ENCODE data around the gene TDRD7.

TDRD7 gene

DNA sequence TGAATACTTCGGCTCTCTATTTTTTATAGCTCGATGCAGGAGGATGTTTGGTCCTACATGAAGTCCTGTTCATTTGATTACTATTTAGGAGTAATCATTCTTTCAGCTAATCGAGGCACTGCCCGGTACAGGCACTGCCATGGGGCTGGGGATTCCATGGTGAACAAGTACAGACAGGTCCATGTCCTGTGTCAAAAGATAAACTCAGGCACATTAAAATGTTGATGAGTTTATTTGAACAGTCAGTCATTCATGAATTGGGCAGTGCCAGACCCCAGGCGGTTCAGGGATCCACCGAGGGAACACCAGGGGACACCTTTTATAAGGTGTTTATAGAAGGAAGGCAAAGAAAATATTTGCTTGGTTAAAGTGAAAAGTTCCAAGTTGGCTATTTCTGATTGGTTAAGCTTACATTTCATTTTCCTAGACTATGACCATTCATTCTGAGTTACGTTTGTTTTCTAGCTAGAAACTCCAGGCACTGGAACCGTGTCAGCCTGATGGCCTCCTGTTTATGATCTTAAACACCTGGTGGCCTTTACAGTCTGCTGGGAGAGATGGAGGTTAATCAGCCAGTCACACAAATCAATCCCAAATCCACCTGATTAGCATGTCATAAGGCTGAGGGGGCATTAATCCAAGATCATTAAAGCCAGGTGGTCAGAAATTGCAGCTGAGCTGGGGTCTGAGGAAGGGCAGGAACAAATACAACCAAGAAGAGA, 47.0 kb upstream of the TDRD7 start:
- TF ChIP-seq TEAD4 (IDR thresholded peaks at IDR 0.05) = no peak
- TF ChIP-seq, protein P1, sequence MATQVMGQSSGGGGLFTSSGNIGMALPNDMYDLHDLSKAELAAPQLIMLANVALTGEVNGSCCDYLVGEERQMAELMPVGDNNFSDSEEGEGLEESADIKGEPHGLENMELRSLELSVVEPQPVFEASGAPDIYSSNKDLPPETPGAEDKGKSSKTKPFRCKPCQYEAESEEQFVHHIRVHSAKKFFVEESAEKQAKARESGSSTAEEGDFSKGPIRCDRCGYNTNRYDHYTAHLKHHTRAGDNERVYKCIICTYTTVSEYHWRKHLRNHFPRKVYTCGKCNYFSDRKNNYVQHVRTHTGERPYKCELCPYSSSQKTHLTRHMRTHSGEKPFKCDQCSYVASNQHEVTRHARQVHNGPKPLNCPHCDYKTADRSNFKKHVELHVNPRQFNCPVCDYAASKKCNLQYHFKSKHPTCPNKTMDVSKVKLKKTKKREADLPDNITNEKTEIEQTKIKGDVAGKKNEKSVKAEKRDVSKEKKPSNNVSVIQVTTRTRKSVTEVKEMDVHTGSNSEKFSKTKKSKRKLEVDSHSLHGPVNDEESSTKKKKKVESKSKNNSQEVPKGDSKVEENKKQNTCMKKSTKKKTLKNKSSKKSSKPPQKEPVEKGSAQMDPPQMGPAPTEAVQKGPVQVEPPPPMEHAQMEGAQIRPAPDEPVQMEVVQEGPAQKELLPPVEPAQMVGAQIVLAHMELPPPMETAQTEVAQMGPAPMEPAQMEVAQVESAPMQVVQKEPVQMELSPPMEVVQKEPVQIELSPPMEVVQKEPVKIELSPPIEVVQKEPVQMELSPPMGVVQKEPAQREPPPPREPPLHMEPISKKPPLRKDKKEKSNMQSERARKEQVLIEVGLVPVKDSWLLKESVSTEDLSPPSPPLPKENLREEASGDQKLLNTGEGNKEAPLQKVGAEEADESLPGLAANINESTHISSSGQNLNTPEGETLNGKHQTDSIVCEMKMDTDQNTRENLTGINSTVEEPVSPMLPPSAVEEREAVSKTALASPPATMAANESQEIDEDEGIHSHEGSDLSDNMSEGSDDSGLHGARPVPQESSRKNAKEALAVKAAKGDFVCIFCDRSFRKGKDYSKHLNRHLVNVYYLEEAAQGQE (IDR thresholded peaks at IDR 0.05; ENCODE audit: low read depth) = no peak
- TF ChIP-seq, protein P2, sequence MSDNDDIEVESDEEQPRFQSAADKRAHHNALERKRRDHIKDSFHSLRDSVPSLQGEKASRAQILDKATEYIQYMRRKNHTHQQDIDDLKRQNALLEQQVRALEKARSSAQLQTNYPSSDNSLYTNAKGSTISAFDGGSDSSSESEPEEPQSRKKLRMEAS (IDR thresholded peaks at IDR 0.05) = no peak
- TF ChIP-seq TCF12 (IDR thresholded peaks at IDR 0.05; ENCODE audit: low read depth) = no peak
- TF ChIP-seq YY1 (IDR thresholded peaks at IDR 0.05; ENCODE audit: low read depth) = no peak
- TF ChIP-seq EP300 (IDR thresholded peaks at IDR 0.05; ENCODE audit: borderline replicate concordance) = no peak
- TF ChIP-seq FOXM1 (IDR thresholded peaks at IDR 0.05; ENCODE audit: borderline replicate concordance, low read depth) = no peak
- TF ChIP-seq CREB1 (IDR thresholded peaks at IDR 0.05; ENCODE audit: low read depth) = no peak

DNA sequence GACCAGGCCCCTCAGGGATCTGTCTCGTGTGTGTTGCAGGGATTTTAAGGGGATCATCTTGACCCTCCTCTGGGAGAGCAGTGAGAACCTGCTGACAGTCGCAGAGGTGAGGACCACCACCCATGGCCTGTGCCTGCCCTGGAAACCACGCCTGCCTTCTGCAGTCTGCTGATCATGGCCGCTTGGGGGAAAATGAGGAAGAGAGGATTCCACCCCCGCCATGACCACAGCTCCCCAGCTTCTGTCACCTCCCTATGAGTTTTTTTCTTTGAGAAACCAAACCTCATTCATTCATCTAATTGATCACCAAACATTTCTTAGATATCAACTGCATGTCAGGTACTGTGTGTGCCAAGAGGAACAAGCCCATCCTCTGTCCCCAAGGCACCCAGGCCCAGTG, 46.3 kb upstream of the TDRD7 start:
- TF ChIP-seq, protein P3, sequence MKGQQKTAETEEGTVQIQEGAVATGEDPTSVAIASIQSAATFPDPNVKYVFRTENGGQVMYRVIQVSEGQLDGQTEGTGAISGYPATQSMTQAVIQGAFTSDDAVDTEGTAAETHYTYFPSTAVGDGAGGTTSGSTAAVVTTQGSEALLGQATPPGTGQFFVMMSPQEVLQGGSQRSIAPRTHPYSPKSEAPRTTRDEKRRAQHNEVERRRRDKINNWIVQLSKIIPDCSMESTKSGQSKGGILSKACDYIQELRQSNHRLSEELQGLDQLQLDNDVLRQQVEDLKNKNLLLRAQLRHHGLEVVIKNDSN (IDR thresholded peaks at IDR 0.05) = no peak
- TF ChIP-seq EP300 (IDR thresholded peaks at IDR 0.05; ENCODE audit: borderline replicate concordance) = no peak

DNA sequence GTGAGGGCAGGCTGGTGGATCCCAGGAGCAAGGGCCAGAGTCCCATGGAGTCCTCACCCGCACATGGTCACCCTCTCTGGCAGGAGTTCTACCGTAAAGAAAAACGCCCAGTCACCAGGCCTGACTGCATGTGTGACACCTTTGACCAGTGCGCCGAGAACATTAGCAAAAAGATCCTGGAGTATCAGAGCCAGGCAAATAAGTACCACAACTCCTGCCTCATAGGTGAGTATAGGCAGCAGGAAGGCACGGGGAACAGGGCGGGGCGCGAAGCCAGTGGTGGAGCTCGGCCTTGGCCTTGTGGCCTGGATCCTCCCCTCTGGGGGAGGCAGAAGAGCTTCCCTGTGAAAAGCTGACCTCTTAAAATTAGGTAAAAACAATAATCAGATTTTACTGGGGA, 45.4 kb upstream of the TDRD7 start:
- TF ChIP-seq NFIC (IDR thresholded peaks at IDR 0.05) (no peak), ZBTB7A (IDR thresholded peaks at IDR 0.05; ENCODE audit: low read depth) (no peak), CREB1 (IDR thresholded peaks at IDR 0.05; ENCODE audit: low read depth) (no peak), TAF1 (IDR thresholded peaks at IDR 0.05; ENCODE audit: low read depth) (no peak), TEAD4 (IDR thresholded peaks at IDR 0.05) (no peak), TCF12 (IDR thresholded peaks at IDR 0.05; ENCODE audit: low read depth) (no peak), CEBPB (IDR thresholded peaks at IDR 0.05) (no peak), EP300 (IDR thresholded peaks at IDR 0.05; ENCODE audit: borderline replicate concordance) (no peak), EGR1 (IDR thresholded peaks at IDR 0.05) (no peak), YY1 (IDR thresholded peaks at IDR 0.05; ENCODE audit: low read depth) (no peak)
- TF ChIP-seq, protein P1 (IDR thresholded peaks at IDR 0.05; ENCODE audit: low read depth) = no peak

DNA sequence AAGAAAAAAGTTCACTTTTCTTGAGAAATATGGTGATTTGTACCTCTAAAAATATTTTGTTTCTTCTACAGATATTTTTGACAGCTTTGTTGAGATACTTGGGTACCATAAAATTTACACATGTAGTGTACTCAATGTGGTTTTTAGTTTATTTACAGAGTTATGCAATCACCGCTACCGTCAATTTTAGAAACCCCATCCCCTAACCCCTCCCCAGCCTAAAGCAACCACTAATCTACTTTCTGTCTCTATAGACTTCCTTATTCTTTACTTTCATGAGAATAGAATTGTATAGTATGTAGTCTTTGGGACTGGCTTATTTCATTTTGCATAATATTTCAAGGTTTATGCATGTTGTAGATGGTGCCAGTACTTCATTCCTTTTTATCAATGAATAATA, 45.0 kb upstream of the TDRD7 start:
- TF ChIP-seq ZBTB7A (IDR thresholded peaks at IDR 0.05; ENCODE audit: low read depth) (no peak), CREB1 (IDR thresholded peaks at IDR 0.05; ENCODE audit: low read depth) (no peak), YY1 (IDR thresholded peaks at IDR 0.05; ENCODE audit: low read depth) (no peak)
- TF ChIP-seq, protein P2 (IDR thresholded peaks at IDR 0.05) = no peak

DNA sequence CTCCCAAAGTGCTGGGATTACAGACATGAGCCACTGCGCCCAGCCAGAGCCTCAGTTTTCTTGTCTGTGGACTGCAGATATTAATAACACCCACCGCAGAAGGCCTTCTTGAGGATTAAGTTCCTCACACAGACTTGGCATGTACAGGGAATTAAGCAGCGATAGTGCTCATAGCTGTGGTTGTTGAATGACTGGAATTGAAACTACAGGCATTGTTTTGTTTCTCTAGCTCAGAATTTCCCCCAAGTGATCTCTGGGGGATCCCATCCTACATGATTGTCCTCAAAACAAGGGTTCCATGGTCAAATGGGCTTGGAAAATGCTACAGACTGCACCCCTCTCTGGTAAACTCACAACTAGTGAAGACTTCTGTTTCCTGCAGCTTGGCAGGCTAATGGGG, 44.2 kb upstream of the TDRD7 start:
- TF ChIP-seq EGR1 (IDR thresholded peaks at IDR 0.05) = no peak
- TF ChIP-seq RAD21 (IDR thresholded peaks at IDR 0.05; ENCODE audit: low read depth) = no peak
- TF ChIP-seq, protein P3 (IDR thresholded peaks at IDR 0.05) = no peak
- TF ChIP-seq FOXM1 (IDR thresholded peaks at IDR 0.05; ENCODE audit: borderline replicate concordance, low read depth) = no peak
- TF ChIP-seq YY1 (IDR thresholded peaks at IDR 0.05; ENCODE audit: low read depth) = no peak
- TF ChIP-seq, protein P2 (IDR thresholded peaks at IDR 0.05) = no peak
- no peak for TF ChIP-seq TCF12 (IDR thresholded peaks at IDR 0.05; ENCODE audit: low read depth)
- TF ChIP-seq, protein P1 (IDR thresholded peaks at IDR 0.05; ENCODE audit: low read depth) = no peak
- TF ChIP-seq ZBTB7A (IDR thresholded peaks at IDR 0.05; ENCODE audit: low read depth) = no peak

Measured in Ishikawa (cell line).